Measurements from ENCODE around the gene SRMS. TPM values are rescaled to one million over a fixed set of nuclear protein-coding genes. Genes with fewer than 3 reads are reported as not detected.

The SRMS gene
- total RNA-seq, 1 donor from 2014 or later: not detected

DNA sequence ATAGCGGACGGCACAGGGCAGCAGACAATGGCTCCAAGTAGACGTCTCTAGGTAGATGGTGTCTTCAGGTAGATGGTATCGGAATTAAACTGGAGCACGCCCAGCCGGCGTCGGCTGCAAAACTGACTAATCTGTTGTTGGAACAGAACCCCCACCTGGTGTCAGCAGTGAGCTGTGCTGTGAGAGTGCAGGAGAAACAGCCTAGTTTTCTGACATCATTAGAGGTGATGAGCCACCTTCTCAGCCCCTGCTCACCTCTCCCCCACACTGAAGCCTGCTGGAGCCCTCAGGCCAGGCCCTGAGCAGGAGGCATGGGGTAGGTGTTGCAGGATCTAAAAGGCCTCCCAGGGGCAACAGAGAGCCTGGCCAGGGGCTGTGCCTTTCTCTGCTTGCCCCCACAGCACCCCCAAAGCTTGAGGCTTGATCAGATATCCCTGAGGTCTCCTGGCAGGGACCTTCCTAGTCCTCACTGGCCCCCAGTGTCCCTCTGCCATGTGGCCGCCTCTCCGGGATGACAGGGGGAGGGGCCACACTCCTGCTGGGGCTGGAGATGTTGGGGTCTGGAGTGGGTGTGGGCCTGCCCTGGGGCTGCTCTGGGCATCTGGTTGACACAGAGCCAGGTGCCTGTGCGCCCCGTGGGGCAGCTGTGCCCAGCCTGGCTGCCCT is 33.4 kb upstream of the SRMS start:
- Histone ChIP-seq H3K9me3 (no peaks in the 10 kb centered on the region), H3K27ac (no peak overlapping the region), H3K4me3 (no peak overlapping the region), H3K27me3 (no peaks in the 10 kb centered on the region), H3K4me1 (no peaks in the 10 kb centered on the region), H3K36me3 (no peaks in the 10 kb centered on the region)
- TF ChIP-seq, protein P1, sequence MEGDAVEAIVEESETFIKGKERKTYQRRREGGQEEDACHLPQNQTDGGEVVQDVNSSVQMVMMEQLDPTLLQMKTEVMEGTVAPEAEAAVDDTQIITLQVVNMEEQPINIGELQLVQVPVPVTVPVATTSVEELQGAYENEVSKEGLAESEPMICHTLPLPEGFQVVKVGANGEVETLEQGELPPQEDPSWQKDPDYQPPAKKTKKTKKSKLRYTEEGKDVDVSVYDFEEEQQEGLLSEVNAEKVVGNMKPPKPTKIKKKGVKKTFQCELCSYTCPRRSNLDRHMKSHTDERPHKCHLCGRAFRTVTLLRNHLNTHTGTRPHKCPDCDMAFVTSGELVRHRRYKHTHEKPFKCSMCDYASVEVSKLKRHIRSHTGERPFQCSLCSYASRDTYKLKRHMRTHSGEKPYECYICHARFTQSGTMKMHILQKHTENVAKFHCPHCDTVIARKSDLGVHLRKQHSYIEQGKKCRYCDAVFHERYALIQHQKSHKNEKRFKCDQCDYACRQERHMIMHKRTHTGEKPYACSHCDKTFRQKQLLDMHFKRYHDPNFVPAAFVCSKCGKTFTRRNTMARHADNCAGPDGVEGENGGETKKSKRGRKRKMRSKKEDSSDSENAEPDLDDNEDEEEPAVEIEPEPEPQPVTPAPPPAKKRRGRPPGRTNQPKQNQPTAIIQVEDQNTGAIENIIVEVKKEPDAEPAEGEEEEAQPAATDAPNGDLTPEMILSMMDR (IDR thresholded peaks at IDR 0.05): no peak
- intact Hi-C loops (cut with DNase I): no loop called here
- no peak for DNase-seq (ENCODE audit: low spot score in 2 of 2)

DNA sequence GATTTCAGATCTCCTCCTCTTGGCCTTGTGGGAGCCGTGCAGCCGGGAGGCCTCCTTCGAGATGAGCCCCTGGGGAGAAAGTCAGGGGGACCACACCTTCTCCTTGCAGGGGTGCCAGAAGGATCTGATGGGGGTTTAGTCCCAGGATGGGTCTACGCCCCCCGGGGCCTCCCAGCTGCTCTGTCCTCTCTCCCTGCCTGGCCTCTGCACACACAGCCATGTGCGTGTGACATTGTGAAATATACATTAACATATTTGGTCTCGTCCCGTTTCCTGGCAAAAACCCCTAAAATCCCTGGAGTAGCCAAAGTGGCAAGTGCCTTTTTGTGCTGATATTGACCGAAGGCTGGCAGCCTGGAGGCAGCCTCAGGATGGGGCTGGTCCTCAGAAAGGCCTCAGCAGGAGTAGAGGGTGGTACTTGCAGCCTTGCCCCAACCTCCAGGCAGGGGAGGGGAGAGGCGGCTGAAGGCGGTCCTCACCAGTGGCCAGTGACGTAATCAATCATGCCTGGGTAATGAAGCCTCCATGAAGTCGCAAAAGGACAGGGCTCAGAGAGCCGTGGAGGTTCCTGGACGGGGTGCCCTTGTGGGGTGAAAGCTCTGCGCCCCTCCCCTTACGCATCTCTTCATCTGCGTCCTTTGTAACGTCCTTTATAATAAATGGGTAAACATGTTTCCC is 31.6 kb upstream of the SRMS start:
- H3K36me3 ChIP-seq: no peaks in the 10 kb centered on the region
- no peak overlapping the region for H3K27ac ChIP-seq
- no peak for DNase-seq (ENCODE audit: low spot score in 2 of 2)
- no peak overlapping the region for H3K4me3 ChIP-seq
- TF ChIP-seq, protein P1 (IDR thresholded peaks at IDR 0.05): no peak
- intact Hi-C loops (cut with DNase I): no loop called here
- peaks cover 0 to 3% of the 10 kb centered on the region in 2 donors for H3K4me1 ChIP-seq
- no peaks in the 10 kb centered on the region for H3K27me3 ChIP-seq
- H3K9me3 ChIP-seq: no peaks in the 10 kb centered on the region

DNA sequence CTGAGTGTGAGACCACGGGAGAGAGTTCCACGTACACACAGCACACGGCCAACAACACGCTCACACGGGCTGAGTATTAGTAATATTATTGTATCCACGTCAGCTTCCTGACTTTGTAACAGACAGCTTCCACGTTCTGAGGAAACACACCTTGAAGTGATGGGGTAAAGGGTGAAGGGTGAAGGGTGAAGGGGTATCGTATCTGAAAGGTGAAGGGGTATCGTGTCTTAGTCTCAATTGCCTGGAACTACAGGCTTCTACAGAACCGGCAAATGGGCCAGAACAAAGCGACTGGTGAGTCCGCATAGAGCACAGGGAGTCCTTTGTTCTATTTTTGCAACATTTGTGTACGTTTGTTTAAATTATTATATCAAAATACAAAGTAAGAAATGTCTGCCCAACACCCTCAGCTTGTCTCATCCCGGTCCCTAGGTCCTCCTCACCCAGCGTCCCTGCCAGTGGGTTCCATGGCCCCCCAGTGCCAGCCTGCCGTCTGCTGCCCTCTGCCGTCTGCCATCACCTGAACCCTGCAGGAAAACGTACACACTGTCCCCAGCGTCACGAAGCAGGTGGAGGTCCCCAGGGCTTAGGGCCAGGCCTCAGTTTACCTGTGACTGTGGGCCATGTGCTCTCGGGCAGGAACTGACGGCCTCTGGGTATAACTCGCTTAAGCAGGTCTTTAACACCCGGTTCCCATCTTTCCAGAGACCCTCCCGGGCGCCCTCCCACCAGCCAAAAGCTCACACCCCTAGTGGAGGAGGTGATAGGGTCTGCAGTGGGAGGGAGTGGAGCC is 30.9 kb upstream of the SRMS start:
- H3K27ac ChIP-seq: no peak overlapping the region
- H3K4me3 ChIP-seq: no peak overlapping the region
- H3K9me3 ChIP-seq: no peaks in the 10 kb centered on the region
- H3K36me3 ChIP-seq: no peaks in the 10 kb centered on the region
- TF ChIP-seq, protein P1 (IDR thresholded peaks at IDR 0.05): no peak
- no peaks in the 10 kb centered on the region for H3K27me3 ChIP-seq
- intact Hi-C loops (cut with DNase I): no loop called here
- H3K4me1 ChIP-seq: peaks cover 3 to 6% of the 10 kb centered on the region in 2 donors
- DNase-seq (ENCODE audit: low spot score in 2 of 2): no peak

DNA sequence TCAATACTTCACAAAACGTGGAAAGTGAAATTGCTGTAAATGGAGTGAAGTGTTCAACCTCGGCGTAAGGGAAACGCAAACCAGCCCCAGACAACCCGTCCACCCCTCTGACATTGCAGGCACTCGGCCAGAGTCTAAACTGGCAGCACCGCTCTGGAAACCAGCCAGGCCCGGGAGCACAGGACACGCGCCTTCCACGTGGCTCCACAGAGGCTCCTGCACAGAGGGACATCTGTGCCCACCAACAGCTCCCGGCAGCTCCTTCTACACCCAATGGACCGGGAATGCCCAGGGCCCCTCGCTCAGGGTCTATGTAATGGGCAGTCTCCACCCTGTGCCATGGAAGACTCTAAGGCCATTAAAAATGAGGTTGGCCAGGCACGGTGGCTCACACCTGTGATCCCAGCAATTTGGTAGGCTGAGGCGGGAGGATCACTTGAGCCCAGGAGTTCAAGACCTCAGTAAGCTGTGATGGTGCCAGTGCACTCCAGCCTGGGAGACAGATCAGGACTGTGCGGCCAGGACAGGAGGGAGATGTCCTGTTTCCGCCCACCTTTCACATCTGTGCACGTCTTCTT is 29.9 kb upstream of the SRMS start:
- H3K4me1 ChIP-seq: peaks cover 8 to 9% of the 10 kb centered on the region in 2 donors
- peaks cover 0 to under 1% of the 10 kb centered on the region in 2 donors for H3K36me3 ChIP-seq
- H3K9me3 ChIP-seq: no peaks in the 10 kb centered on the region
- DNase-seq (ENCODE audit: low spot score in 2 of 2): no peak
- no peaks in the 10 kb centered on the region for H3K27me3 ChIP-seq
- TF ChIP-seq, protein P1 (IDR thresholded peaks at IDR 0.05): no peak
- no peak overlapping the region for H3K27ac ChIP-seq
- intact Hi-C loops (cut with DNase I): no loop called here
- H3K4me3 ChIP-seq: no peak overlapping the region

DNA sequence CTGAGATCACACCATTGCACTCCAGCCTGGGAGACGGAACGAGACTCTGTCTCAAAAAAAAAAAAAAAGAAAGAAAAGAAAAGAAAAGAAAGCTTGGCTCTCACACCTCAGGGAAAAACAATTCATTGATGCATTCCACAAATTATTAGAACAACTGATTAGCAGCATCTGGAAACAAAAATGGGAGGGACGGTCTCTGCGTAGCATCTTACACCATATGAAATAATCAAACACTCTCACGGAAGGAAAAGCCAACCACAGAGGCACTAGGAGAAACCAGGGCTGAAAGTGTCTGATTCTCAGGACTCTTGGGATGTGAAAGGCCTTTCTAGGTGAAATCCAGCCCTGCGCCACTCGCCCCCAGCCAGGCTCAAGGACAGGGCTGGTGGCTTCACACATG is 28.8 kb upstream of the SRMS start:
- Histone ChIP-seq H3K4me3 (no peak overlapping the region), H3K4me1 (peaks cover 8 to 9% of the 10 kb centered on the region in 2 donors), H3K27me3 (no peaks in the 10 kb centered on the region), H3K9me3 (no peaks in the 10 kb centered on the region), H3K27ac (no peak overlapping the region), H3K36me3 (peaks cover 0 to 6% of the 10 kb centered on the region in 2 donors)
- no peak for DNase-seq (ENCODE audit: low spot score in 2 of 2)
- intact Hi-C loops (cut with DNase I): no loop called here
- TF ChIP-seq, protein P1 (IDR thresholded peaks at IDR 0.05): no peak

Measured in ascending aorta (tissue), 2 donors.